ENCODE data around the gene RTN4IP1. TPM values are rescaled to one million over a fixed set of nuclear protein-coding genes. Genes with fewer than 3 reads are reported as not detected.

Gene RTN4IP1
- total RNA-seq, 1 experiment from 2014 or later = 11.2 TPM

DNA sequence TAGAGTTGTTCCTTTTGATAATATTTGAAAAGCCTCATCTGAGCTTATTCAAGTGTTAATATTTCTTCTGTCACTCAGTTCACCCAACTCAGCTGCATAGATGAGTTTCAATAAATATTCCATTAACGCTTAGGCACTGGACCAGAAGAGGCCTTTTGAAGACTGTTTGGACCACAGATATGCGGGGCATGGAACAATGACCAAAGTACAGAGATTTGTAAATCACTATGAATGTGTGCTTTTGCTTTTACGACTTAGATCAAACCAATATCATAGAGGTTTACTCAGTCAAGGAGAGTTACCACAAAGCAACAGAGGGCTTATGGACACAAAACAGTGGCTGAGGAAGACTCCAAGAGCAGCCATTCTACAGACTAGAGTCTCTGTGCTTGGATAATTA lies 99.9 kb downstream of the RTN4IP1 start:
- Histone ChIP-seq H3K4me3 (ENCODE audit: low read depth, low read length) (no peak overlapping the region), H3K4me1 (no peaks in the 10 kb centered on the region), H3K27me3 (replicated peaks; ENCODE audit: control insufficient read depth, insufficient read depth, low read length) (no peaks in the 10 kb centered on the region), H3K9me3 (no peaks in the 10 kb centered on the region), H3K36me3 (ENCODE audit: control insufficient read depth, insufficient read depth, low read length) (no peaks in the 10 kb centered on the region)
- TF ChIP-seq, protein P1, sequence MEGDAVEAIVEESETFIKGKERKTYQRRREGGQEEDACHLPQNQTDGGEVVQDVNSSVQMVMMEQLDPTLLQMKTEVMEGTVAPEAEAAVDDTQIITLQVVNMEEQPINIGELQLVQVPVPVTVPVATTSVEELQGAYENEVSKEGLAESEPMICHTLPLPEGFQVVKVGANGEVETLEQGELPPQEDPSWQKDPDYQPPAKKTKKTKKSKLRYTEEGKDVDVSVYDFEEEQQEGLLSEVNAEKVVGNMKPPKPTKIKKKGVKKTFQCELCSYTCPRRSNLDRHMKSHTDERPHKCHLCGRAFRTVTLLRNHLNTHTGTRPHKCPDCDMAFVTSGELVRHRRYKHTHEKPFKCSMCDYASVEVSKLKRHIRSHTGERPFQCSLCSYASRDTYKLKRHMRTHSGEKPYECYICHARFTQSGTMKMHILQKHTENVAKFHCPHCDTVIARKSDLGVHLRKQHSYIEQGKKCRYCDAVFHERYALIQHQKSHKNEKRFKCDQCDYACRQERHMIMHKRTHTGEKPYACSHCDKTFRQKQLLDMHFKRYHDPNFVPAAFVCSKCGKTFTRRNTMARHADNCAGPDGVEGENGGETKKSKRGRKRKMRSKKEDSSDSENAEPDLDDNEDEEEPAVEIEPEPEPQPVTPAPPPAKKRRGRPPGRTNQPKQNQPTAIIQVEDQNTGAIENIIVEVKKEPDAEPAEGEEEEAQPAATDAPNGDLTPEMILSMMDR (IDR thresholded peaks at IDR 0.05; ENCODE audit: insufficient read depth in 1 of 2, low read depth in 1 of 2, low read length in 1 of 2, severe bottlenecking in 1 of 2, unreplicated experiment in 1 of 2) = no peak
- CTCF ChIA-PET = no interaction called here
- no TSS peak for BruUV-seq (replicated peaks)
- H3K4me1 Mint-ChIP-seq (ENCODE audit: low read depth, unreplicated experiment) = peaks cover 9% of the 10 kb centered on the region
- no peak for DNase-seq
- H3K27ac Mint-ChIP-seq (ENCODE audit: unreplicated experiment) = no peak overlapping the region
- POLR2A ChIA-PET = no interaction called here
- no peaks in the 10 kb centered on the region for H3K27me3 Mint-ChIP-seq (ENCODE audit: insufficient read depth, unreplicated experiment)
- intact Hi-C loops (cut with micrococcal nuclease; ENCODE audit: unreplicated experiment) = no loop called here
- no peaks in the 10 kb centered on the region for H3K36me3 Mint-ChIP-seq (ENCODE audit: insufficient read depth, unreplicated experiment)
- H3K9me3 Mint-ChIP-seq (ENCODE audit: unreplicated experiment) = no peaks in the 10 kb centered on the region
- H3K4me3 Mint-ChIP-seq (ENCODE audit: unreplicated experiment) = no peak overlapping the region

DNA sequence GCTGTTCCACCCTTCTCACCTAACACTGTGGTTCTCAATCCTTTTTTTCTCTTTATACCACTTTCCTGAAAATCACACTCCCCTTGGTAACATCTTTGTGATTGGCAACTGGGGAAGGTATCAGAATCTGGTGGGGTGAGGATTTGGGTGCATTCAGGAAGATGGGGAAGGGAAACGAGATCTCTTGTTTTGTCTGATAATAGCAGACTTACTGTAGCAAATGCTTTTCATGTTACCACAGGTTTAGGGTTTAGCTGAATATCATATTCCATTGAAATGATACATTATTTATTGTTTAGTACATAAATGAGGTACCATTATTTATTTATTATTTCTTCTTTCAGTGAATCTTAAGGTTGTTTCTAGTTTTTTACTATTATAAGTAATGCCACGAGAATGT lies 100.8 kb downstream of the RTN4IP1 start:
- Mint-ChIP-seq H3K36me3 (ENCODE audit: insufficient read depth, unreplicated experiment) (no peaks in the 10 kb centered on the region), H3K27ac (ENCODE audit: unreplicated experiment) (no peak overlapping the region), H3K4me3 (ENCODE audit: unreplicated experiment) (no peak overlapping the region), H3K27me3 (ENCODE audit: insufficient read depth, unreplicated experiment) (no peaks in the 10 kb centered on the region), H3K9me3 (ENCODE audit: unreplicated experiment) (no peaks in the 10 kb centered on the region), H3K4me1 (ENCODE audit: low read depth, unreplicated experiment) (peaks cover 9% of the 10 kb centered on the region)
- no peaks in the 10 kb centered on the region for H3K9me3 ChIP-seq
- H3K4me1 ChIP-seq = no peaks in the 10 kb centered on the region
- TF ChIP-seq, protein P1 (IDR thresholded peaks at IDR 0.05; ENCODE audit: insufficient read depth in 1 of 2, low read depth in 1 of 2, low read length in 1 of 2, severe bottlenecking in 1 of 2, unreplicated experiment in 1 of 2) = no peak
- ChIA-PET POLR2A (no interaction called here), CTCF (interaction anchor here (0.7 kb wide), 1 partner anchor 9 kb away, joined by 3 read pairs; no protein-coding TSS in a partner anchor)
- no peaks in the 10 kb centered on the region for H3K27me3 ChIP-seq (replicated peaks; ENCODE audit: control insufficient read depth, insufficient read depth, low read length)
- H3K4me3 ChIP-seq (ENCODE audit: low read depth, low read length) = no peak overlapping the region
- no peaks in the 10 kb centered on the region for H3K36me3 ChIP-seq (ENCODE audit: control insufficient read depth, insufficient read depth, low read length)
- intact Hi-C loops (cut with micrococcal nuclease; ENCODE audit: unreplicated experiment) = no loop called here
- no peak for DNase-seq
- no TSS peak for BruUV-seq (replicated peaks)

- intact Hi-C loops (cut with micrococcal nuclease; ENCODE audit: unreplicated experiment) = no loop called here
- CTCF ChIA-PET = interaction anchor here (0.7 kb wide), 1 partner anchor 10 kb away, joined by 3 read pairs; no protein-coding TSS in a partner anchor
- no peaks in the 10 kb centered on the region for H3K4me1 ChIP-seq
Measured at GRCh38 chr6:106527979-106528378, 101.3 kb downstream of the RTN4IP1 start.

More at GRCh38 chr6:106527979-106528378, 101.3 kb downstream of the RTN4IP1 start:
- Mint-ChIP-seq H3K9me3 (ENCODE audit: unreplicated experiment) (no peaks in the 10 kb centered on the region), H3K27me3 (ENCODE audit: insufficient read depth, unreplicated experiment) (no peaks in the 10 kb centered on the region), H3K4me3 (ENCODE audit: unreplicated experiment) (no peak overlapping the region), H3K4me1 (ENCODE audit: low read depth, unreplicated experiment) (peaks cover 9% of the 10 kb centered on the region), H3K36me3 (ENCODE audit: insufficient read depth, unreplicated experiment) (no peaks in the 10 kb centered on the region), H3K27ac (ENCODE audit: unreplicated experiment) (no peak overlapping the region)
- TF ChIP-seq, protein P1 (IDR thresholded peaks at IDR 0.05; ENCODE audit: insufficient read depth in 1 of 2, low read depth in 1 of 2, low read length in 1 of 2, severe bottlenecking in 1 of 2, unreplicated experiment in 1 of 2) = no peak
- DNase-seq = no peak
- no peaks in the 10 kb centered on the region for H3K27me3 ChIP-seq (replicated peaks; ENCODE audit: control insufficient read depth, insufficient read depth, low read length)
- no TSS peak for BruUV-seq (replicated peaks)
- POLR2A ChIA-PET = no interaction called here
- H3K36me3 ChIP-seq (ENCODE audit: control insufficient read depth, insufficient read depth, low read length) = no peaks in the 10 kb centered on the region
- H3K4me3 ChIP-seq (ENCODE audit: low read depth, low read length) = no peak overlapping the region
- H3K9me3 ChIP-seq = no peaks in the 10 kb centered on the region
